ENCODE data around the gene LRCOL1.

LRCOL1 gene

GRCh38 chr12:132638541-132639408 lies 28.4 kb upstream of the LRCOL1 start:
- no peak overlapping the region for H3K4me2 ChIP-seq (ENCODE audit: low read length)
- peak; percentile 73 for TF ChIP-seq CTCF (IDR thresholded peaks at IDR 0.05; ENCODE audit: low read length)
- no peak for TF ChIP-seq EZH2 (IDR thresholded peaks at IDR 0.05; ENCODE audit: borderline replicate concordance, low read length)
- no peak overlapping the region for H3K27ac ChIP-seq (ENCODE audit: low read depth, low read length, poor library complexity, severe bottlenecking)
- no peaks in the 10 kb centered on the region for H3K9me3 ChIP-seq (ENCODE audit: low read length)
- no peaks in the 10 kb centered on the region for H3F3A ChIP-seq (ENCODE audit: insufficient read depth, low read length)
- H3K36me3 ChIP-seq (ENCODE audit: insufficient read depth, low read length): peaks cover 99% of the 10 kb centered on the region
- H3K27me3 ChIP-seq (ENCODE audit: insufficient read depth, low read length): no peaks in the 10 kb centered on the region
- no peak overlapping the region for H3K9ac ChIP-seq (ENCODE audit: low read length)
- no peaks in the 10 kb centered on the region for H3K79me2 ChIP-seq (ENCODE audit: insufficient read depth, low read length)
- H2AFZ ChIP-seq (ENCODE audit: low read length): no peak overlapping the region
- H3K4me1 ChIP-seq (ENCODE audit: insufficient read depth, low read length, severe bottlenecking): no peaks in the 10 kb centered on the region
- no peaks in the 10 kb centered on the region for H4K20me1 ChIP-seq (ENCODE audit: insufficient read depth, low read length)
- no peak overlapping the region for H3K4me3 ChIP-seq (ENCODE audit: low read depth, low read length, poor library complexity, severe bottlenecking)
- H3K9me2 ChIP-seq (ENCODE audit: low read depth, low read length): no peaks in the 10 kb centered on the region

- no peak overlapping the region for H2AFZ ChIP-seq (ENCODE audit: low read length)
- no peaks in the 10 kb centered on the region for H3K9me2 ChIP-seq (ENCODE audit: low read depth, low read length)
- H3F3A ChIP-seq (ENCODE audit: insufficient read depth, low read length): no peaks in the 10 kb centered on the region
- H3K36me3 ChIP-seq (ENCODE audit: insufficient read depth, low read length): peaks cover 99% of the 10 kb centered on the region
- H3K9me3 ChIP-seq (ENCODE audit: low read length): no peaks in the 10 kb centered on the region
- H3K27ac ChIP-seq (ENCODE audit: low read depth, low read length, poor library complexity, severe bottlenecking): no peak overlapping the region
- no peak overlapping the region for H3K4me3 ChIP-seq (ENCODE audit: low read depth, low read length, poor library complexity, severe bottlenecking)
- TF ChIP-seq CTCF (IDR thresholded peaks at IDR 0.05; ENCODE audit: low read length): no peak
- no peak for TF ChIP-seq EZH2 (IDR thresholded peaks at IDR 0.05; ENCODE audit: borderline replicate concordance, low read length)
- H3K9ac ChIP-seq (ENCODE audit: low read length): no peak overlapping the region
- H4K20me1 ChIP-seq (ENCODE audit: insufficient read depth, low read length): no peaks in the 10 kb centered on the region
- no peaks in the 10 kb centered on the region for H3K4me1 ChIP-seq (ENCODE audit: insufficient read depth, low read length, severe bottlenecking)
- H3K27me3 ChIP-seq (ENCODE audit: insufficient read depth, low read length): no peaks in the 10 kb centered on the region
- no peak overlapping the region for H3K4me2 ChIP-seq (ENCODE audit: low read length)
- no peaks in the 10 kb centered on the region for H3K79me2 ChIP-seq (ENCODE audit: insufficient read depth, low read length)
These were observed 27.4 kb upstream of the LRCOL1 start for GRCh38 chr12:132637811-132638210.

GRCh38 chr12:132635076-132635955 lies 24.9 kb upstream of the LRCOL1 start:
- Histone ChIP-seq H3K9me2 (ENCODE audit: low read depth, low read length) (no peaks in the 10 kb centered on the region), H3K79me2 (ENCODE audit: insufficient read depth, low read length) (no peaks in the 10 kb centered on the region), H3K9me3 (ENCODE audit: low read length) (no peaks in the 10 kb centered on the region), H3K36me3 (ENCODE audit: insufficient read depth, low read length) (peaks cover 99% of the 10 kb centered on the region), H3K27me3 (ENCODE audit: insufficient read depth, low read length) (no peaks in the 10 kb centered on the region), H3K9ac (ENCODE audit: low read length) (no peak overlapping the region), H3K4me3 (ENCODE audit: low read depth, low read length, poor library complexity, severe bottlenecking) (no peak overlapping the region), H4K20me1 (ENCODE audit: insufficient read depth, low read length) (no peaks in the 10 kb centered on the region), H3F3A (ENCODE audit: insufficient read depth, low read length) (no peaks in the 10 kb centered on the region), H2AFZ (ENCODE audit: low read length) (no peak overlapping the region), H3K27ac (ENCODE audit: low read depth, low read length, poor library complexity, severe bottlenecking) (no peak overlapping the region), H3K4me2 (ENCODE audit: low read length) (no peak overlapping the region), H3K4me1 (ENCODE audit: insufficient read depth, low read length, severe bottlenecking) (no peaks in the 10 kb centered on the region)
- no peak for TF ChIP-seq CTCF (IDR thresholded peaks at IDR 0.05; ENCODE audit: low read length)
- TF ChIP-seq EZH2 (IDR thresholded peaks at IDR 0.05; ENCODE audit: borderline replicate concordance, low read length): no peak
